HG02678 (cell line): Measurements from ENCODE around the gene GTF2A2.

ENCODE experiments used
- ATAC-seq: cut with Tn5 transposase; IDR thresholded peaks from one replicate; pipeline ENCODE4 v1.9.1; 2021; ENCODE audit warnings: mild to moderate bottlenecking, moderate library complexity; ENCODE audit not compliant: unreplicated experiment

Gene GTF2A2

DNA sequence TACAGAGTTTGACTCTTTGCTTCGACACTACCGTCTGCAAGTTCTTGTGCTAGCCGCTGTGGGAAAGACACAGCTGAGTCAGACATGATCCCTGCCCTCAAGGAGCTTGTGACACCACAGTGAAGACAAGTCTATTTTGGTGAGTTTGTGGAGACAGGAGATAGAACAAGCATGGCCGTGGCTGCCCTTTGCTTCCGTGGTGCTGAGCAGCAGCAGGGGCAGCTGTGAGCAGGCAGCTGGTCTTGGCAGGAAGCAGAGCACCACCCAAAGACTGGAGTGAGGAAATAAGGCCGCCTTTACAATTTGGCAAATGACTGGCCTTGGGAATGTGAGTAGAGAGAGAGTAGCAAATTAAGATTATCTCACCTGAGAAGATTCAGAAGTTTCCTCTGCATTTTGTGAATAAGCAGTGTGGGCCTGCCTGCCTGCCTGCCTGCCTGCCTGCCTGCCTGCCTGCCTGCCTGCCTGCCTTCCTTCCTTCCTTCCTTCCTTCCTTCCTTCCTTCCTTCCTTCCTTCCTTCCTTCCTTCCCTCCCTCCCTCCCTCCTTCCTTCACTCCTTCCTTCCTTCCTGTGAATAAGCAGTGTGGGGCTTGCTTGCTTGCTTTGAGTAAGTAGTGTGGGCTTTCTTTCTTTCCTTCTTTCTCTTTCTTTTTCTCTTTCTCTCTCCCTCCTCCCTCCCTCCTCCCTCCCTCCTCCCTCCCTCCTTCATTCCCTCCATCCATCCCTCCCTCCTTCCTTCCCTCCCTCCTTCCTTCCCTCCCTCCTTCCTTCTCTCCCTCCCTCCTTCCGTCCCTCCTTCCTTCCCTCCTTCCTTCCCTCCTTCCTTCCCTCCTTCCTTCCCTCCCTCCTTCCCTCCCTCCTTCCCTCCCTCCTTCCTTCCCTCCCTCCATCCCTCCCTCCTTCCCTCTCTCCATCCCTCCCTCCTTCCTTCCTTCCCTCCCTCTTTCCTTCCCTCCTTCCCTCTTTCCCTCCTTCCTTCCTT is 47.3 kb downstream of the GTF2A2 start:
- no peak for ATAC-seq

DNA sequence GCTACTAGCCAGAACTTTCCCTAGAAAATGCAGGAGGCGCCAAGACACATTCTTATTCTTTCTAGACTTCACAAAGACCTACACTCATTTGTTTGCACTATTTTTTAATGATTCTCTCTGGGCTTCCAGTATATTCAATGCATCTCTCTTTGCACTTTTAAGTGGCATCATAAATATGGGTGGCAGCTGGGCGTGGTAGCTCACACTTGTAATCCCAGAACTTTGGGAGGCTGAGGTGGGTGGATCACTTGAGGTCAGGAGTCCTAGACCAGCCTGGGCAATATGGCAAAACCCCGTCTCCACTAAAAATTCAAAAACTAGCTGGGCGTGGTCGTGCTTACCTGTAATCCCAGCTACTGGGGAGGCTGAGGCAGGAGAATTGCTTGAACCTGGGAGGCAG is 51.3 kb downstream of the GTF2A2 start:
- ATAC-seq, result no peak

DNA sequence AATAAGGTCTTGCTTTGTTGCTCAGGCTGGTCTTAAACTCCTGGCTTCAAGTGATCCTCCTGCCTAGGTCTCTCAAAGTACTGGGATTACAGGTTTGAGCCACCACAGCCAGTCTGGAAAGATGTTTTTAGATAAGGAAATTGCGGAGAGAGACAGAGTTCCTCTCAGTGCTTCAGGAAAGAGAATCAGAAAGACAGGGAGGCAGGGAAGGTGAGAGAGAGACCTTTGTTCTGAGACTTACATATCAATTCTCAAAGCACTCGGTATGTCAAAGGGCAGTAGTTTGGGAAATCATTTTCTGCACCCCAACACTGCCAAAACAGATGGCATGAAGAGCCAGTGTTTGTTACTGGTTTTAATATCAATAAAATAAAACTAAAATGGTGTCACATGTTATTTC is 58.9 kb downstream of the GTF2A2 start:
- ATAC-seq, result no peak

DNA sequence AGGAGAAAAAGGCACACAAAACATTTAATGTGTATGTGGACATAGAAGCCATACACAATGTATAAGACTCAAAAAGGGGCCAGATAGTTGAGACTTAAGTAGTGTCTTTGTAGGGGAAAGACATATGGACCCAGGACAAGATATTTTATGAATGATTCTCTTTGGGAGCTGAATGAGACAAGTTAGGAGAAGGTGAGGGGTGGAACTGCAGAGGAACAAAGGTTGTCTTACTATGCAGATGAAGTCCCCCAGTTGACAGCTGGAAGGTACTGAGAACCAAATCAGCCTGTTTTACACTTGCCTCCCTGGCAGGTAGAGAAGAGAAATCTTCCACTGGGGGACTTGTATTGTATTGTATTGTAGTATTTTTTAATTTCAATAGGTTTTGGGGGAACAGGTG is 60.7 kb downstream of the GTF2A2 start:
- ATAC-seq, result no peak

DNA sequence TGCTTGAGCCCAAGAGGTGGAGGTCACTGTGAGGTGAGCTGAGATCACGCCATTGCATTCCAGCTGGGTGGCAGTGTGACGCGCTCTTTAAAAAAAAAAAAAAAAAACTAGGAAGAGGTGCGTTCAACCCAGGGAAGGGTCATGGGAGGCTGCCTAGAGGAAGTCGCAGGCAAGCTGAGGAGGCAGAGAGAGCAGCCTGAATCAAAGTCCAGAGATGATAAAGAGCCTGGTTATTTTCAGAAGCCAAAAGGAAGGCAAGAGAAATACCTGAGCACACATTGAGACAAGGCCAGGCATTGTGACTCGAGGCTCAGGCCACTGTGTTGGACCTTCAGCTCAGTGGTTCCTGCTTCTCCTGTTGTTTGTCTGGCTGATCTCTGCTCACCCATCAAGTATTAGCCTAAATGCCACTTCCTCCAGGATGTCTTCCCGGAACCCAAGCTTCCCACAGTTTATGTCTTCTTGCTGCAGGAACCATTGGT is 61.8 kb downstream of the GTF2A2 start:
- ATAC-seq, result no peak

DNA sequence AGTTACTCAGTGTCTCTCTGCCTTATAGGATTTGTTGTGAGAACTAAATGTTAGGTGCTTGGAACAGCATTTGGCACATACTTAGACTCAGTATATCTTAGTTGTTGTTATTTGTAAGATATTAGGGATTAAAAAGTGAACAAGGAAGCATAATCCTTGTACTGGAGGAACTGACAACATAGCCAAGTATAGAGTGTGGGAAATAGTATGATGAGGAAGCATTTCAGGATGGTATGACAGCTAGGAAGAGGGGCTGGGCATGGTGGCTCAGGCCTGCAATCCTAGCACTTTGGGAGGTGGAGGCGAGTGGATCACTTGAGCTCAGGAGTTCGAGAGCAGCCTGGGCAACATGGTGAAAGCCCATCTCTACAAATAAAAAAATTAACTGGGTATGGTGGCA is 62.3 kb downstream of the GTF2A2 start:
- no peak for ATAC-seq

DNA sequence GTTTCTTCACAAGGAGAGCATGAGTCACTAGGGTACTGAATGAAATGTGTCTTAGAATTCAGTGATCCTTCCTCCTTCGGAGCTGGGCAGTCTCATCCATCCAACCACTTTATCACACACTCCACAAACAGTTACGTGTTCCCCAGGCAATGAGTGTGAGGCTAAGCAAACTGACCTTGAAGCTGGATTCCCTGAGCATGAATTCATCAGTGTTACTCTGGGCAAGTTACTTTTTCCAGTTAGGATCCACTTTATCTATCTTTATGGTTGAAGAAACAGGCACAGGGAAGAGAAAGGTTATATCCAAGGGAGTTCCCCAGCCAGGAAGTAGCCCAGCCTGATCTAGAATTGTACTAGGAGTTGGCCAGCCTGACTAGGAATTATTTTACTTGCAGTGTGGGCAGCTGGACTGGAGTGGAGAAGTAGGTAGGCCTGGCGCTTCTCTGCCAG is 62.8 kb downstream of the GTF2A2 start:
- ATAC-seq, result no peak

DNA sequence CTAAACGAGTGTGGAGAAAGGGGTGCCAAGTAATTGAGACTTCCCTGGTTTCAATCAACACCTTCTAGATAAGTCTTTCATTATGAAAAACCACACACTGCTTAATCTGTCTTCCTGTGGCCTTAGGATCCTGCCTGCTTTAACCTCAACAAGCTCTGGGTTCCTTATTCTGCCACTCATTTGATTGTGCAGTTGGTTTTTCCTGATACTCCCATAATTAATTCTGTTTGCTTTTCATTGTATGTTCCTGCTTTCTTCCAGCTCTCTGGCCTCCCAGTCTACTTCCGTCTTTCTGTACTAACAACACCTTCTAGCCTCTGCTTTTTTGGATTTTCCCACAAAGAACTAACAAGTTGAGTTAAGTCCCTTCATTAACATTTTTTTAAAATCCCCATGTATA is 66.0 kb downstream of the GTF2A2 start:
- no peak for ATAC-seq

DNA sequence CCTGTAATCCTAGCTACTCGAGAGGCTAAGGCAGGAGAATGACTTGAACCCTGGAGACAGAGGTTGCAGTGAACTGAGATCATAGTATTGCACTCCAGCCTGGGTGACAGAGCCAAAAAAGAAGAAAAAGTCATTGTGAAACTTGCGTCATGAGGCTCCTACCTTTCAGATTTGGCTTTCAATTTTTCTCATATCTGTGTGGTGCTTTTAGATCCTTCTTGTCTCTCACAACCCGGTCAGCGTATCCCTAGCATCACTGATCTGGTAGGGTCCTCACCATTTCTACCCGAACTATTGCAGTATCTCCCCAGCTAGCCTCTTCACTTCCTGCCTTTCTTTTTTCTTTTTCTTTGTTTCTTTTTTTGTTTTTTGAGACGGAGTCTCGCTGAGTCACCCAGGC is 67.3 kb downstream of the GTF2A2 start:
- no peak for ATAC-seq
